Epithelial cell of proximal tubule (primary cell): ENCODE data around the gene NRXN3. TPM values are rescaled to one million over a fixed set of nuclear protein-coding genes. Genes with fewer than 3 reads are reported as not detected.

Source experiments
- DNase-seq: peaks from one replicate; pipeline ENCODE4 v3.0.0-alpha.2; 2011; ENCODE audit warnings: low read depth
- H3K4me3 ChIP-seq: 2 replicates; pipeline ENCODE4 v1.5.1; 2011; ENCODE audit warnings: low read depth, mild to moderate bottlenecking, low read length
- CTCF ChIP-seq: conservative IDR thresholded peaks from 2 replicates; pipeline ENCODE4 v1.5.1; 2012; ENCODE audit warnings: low read depth, mild to moderate bottlenecking, low read length
- total RNA-seq: library from RNA; depleted of rRNA; stranded (reverse); fragments of >200 nt; gene quantifications from 2 replicates; pipeline ENCODE4 v1.2.3, GENCODE V29; 2015

Gene NRXN3
- total RNA-seq, 1 donor from 2014 or later: 1.2 TPM

DNA sequence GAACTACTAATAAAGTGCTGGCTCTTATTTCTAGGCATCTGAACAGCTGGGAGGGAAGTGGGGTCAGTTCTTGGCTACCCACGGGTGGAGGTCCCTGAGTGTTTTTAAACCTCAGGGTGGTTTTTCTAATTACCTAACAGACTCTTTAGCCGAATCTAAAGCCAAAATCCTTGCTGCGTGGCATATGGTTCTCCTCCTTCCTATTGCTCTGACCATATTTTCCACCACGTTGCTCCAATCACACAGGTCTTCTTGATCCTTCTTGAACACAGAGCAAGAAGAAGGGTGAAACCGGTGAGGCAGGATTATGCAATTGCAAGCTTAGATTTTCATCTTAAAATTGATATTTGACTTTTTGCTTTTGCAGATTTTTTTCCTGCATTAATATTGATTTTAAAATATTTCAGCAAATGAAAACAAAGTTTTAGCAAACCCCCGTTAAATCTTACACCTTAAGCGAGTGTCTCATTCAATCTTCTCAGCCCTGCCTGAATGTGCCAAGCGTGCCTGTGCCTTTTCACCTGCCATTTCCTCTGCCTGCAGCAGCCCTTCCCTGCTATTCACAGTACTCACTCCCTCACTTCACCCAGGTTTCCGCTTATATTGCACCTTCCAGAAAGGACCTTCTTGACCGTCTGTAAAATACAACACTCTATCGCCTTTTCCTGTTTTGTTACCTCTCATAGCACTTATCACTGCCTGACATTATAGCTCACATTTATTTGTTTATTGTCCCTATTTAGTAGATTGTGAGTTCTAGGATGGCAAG lies 1535.1 kb downstream of the NRXN3 start:
- TF ChIP-seq CTCF: no peak
- no peak for DNase-seq
- H3K4me3 ChIP-seq: no peak overlapping the region

DNA sequence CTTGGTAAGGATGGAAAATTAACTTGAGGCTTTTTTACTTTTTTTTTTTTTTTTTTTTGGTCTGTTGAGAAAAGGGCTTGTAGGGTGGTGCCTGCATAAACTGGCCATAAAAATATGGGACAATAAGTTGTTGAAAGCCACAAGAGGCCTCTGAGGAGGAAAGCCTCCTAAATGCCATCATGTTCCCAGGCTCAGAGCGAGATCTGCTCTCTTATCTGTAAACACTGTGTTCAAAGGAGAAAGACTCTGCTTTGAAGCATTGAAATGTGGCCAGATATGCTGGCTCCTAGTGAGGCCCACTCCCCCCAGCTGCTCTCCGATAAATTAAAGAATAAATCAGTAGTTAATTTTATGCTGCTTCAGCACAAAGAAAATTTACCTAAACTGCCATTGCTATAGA lies 1536.2 kb downstream of the NRXN3 start:
- H3K4me3 ChIP-seq: no peak overlapping the region
- TF ChIP-seq CTCF: no peak
- DNase-seq: no peak

DNA sequence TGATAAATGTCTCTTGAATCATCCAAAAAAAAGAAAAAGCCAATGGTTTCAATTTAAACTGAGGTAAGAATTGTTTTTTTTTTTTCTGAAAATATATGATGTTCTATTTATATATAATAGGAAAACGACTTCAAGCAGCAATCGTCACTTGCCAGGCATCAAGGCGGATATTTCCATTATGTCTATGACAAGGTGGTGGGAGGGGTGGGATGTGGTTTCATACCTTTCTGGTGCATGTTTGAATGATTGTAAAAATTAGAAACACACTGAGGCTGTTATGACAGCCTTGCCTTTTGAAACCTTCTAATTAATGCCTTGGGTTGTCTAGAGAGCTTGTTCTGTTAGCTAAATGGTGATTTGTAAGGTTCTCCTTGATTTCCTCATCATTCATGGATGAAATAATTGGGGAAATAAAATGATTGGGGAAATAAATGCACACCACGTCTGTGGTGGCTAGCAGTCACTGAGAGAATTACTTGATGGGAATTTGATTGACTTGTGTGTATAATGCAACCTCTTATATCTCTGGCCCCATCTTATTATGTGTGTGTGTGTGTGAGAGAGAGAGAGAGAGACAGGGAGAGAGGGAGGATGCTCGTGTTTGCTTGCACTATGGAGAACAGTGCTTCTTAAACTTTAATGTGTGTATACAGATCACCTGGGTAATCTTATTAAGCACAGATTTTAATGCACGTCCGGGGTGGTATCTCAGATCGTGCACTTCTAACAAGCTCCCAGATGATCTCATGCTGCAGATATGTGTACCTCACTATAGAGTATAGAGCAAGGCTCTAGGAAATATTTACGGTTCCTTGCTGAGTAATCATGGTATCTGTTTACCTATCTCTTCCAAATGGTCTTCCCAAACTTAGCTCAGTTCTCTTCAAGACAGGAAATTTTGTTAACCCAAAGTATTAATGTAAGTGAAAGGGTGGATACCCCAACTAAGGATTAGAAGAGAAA lies 1538.5 kb downstream of the NRXN3 start:
- DNase-seq: no peak
- TF ChIP-seq CTCF: no peak
- no peak overlapping the region for H3K4me3 ChIP-seq

- TF ChIP-seq CTCF: no peak
- no peak for DNase-seq
- no peak overlapping the region for H3K4me3 ChIP-seq
Measured at GRCh38 chr14:79709573-79709972, 1539.4 kb downstream of the NRXN3 start.

DNA sequence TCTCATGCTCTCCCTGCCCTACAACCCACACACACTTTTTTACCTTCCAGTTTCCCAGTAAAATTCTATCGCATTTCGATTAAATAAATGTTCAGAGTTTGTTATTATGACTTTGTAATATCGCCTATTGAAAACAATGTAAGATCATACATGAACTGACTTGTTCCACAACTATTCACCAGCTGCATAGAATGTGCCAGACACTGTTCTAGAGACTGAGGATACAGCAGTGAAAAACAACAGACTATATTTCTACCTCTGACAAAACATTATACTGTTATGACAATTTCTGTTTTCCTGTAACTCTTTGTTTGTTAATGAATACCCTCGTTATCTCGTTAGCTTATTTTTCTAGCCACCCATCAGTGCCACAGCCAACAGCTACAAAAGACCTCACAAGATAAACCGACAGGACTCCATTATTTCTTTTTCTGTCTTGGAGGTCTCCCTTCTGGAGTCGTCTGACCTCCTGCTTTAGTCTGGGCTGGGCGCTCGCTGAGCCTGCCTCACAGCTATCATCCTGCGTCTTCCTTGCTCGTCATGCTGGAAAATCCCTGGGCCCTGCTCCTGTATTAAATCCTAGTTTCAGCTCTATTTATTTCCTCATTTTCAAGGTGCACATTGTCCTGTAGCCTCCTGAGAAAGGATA lies 1542.3 kb downstream of the NRXN3 start:
- DNase-seq: no peak

More for the DNA sequence above, 1542.3 kb downstream of the NRXN3 start:
- H3K4me3 ChIP-seq: no peak overlapping the region
- no peak for TF ChIP-seq CTCF
